ENCODE measurements around the gene TMEM269.

The TMEM269 gene, protein sequence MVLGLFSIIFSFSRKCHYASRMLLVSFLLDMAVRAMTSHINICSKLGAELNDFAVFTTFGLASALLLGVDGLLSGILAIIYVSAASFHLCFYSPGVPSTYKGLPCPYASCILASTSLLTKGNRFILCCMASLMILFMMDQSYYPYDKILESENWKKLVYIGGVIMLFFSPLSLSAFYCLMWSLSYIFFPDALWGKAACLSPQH

GRCh38 chr1:42784946-42785693, at the start of gene TMEM269:
Gene TMEM269, plus strand, starts transcription at chr1:42784991. Its CDS starts 4,903 bp downstream, at chr1:42789894.
- no peak for DNase-seq

GRCh38 chr1:42735056-42735455, 49.7 kb upstream of the TMEM269 start:
- DNase-seq, result no peak

GRCh38 chr1:42735477-42736105, 49.2 kb upstream of the TMEM269 start:
- no peak for DNase-seq

- DNase-seq, result no peak
Observed at GRCh38 chr1:42736152-42736551, 48.6 kb upstream of the TMEM269 start.

GRCh38 chr1:42736571-42737200, 48.1 kb upstream of the TMEM269 start:
- no peak for DNase-seq

- DNase-seq, result peak; percentile 90
Observed at GRCh38 chr1:42737257-42737656, 47.5 kb upstream of the TMEM269 start.

DNA sequence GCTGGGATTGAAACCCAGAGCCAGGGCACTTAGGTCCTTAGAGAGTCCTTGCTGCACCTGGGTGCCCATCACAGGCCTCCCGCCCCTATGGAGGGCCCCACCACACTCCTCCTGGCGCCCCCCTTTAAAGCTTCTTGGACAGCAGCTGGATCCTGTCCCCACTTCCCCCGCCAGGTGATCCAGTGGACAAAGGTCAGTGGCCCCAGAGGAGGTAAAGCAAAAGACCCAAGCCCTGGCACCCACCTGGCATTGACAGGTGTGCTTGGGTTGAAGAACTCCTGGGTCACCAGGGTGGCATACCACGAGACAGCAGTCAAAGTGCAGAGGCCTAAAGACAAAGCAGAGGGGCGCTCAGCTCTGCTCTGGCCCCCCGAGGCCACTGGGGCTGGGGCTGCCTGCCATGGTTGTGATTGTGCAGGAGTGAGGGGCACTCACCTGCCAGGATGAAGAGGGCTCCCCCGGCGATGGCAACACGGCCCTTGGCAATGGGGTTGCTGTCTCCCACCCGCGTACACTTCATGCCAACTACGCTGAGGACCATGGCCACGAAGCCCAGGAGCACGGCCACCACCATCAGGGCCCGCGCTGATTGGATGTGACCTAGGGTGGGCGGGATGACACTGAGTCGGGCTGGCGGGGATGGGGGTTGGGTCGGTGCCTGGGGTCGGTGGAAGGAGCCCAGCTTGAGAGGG, 46.7 kb upstream of the TMEM269 start:
- no peak for DNase-seq

GRCh38 chr1:42738678-42739226, 46.0 kb upstream of the TMEM269 start:
- DNase-seq, result no peak

DNA sequence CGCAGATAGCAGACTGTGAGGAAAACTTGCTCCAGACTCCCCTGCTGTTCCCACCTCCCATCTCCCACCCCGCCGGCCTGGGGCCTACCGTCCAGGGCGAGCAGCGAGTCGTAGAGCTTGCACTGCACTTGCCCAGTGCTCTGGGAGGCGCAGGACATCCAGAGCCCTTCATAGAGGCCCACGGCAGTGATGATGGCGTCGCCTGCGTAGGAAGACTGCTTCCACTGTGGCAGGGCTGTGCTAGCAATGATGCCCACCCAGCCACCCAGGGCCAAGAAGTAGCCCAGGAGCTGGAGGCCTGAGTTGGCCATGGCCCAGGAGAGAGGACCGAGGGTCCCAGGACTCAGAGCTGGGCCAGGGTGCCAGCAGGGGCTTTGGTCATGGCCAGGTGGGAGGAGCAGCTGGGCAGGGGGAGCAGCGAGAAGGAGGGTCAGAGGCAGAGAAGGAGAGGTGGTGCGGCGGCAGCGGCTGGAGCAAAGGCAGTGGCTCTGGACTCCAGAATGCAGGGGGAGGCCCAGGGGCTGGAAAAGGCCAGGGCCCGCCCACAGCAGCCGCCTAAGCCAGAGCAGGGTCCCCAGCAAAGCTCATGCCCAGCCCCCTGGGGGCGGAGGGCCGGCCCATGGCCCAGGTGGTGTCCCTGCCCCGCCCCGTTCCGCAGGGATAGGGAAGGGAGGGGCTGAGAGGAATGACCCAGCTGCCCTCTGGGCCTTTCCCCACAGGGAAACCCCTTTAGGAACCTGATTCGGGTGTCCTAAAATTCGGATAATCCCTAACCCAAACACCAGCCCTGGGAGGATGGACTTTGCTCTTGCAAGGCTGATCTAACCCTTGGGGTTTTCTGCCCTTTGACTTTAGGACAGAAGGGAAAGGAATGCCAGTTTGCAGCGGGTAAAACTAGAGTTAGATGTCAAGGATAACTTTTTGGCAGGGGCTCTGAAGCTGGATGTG, 44.8 kb upstream of the TMEM269 start, which contains the start of gene CLDN19:
Gene CLDN19, minus strand, starts transcription at position 484 of the 948 bp plus-strand sequence. Its CDS starts 173 bp downstream, at position 311.
- no peak for DNase-seq

GRCh38 chr1:42740851-42741580, 43.8 kb upstream of the TMEM269 start:
- DNase-seq, result no peak

DNA sequence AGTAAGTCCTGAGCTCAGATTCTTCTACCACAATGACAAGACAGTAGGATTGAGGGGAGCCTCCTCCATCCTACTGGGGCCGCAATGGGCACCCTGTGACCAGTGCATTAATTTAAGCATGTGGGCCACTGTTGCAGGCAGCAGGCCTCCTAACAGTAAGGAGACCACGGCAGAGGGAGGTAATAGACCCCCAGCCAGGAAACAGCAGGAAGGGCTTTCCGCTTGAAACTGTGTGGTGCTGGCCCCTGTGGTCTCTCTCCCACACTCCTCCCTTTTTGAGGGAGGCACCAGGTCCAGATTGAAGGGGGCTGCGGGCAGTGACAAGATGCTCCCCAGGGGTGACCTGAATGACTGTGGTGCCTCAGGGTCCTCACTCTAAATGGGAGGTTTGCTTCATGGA, 43.1 kb upstream of the TMEM269 start:
- no peak for DNase-seq

DNA sequence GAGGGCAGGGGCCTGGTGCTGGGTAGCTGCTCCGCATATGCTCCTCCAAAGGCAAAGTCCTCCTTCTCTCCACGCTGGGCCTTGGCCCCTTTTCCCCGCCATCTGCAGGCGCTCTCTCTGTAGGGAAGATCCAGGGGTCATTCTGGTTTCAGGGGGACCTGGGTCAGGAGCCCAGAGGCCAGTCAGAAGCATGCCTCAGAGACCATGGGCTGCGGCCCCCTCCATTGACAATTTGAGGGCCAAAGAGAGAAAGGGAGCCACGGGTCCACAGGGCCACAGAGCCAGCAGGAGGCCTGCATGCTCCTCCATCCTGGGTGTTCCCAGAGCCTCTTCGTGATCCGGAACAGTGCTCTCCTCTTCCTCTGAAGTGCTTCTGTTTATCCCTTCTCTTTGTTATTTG, 42.6 kb upstream of the TMEM269 start:
- DNase-seq, result no peak

DNA sequence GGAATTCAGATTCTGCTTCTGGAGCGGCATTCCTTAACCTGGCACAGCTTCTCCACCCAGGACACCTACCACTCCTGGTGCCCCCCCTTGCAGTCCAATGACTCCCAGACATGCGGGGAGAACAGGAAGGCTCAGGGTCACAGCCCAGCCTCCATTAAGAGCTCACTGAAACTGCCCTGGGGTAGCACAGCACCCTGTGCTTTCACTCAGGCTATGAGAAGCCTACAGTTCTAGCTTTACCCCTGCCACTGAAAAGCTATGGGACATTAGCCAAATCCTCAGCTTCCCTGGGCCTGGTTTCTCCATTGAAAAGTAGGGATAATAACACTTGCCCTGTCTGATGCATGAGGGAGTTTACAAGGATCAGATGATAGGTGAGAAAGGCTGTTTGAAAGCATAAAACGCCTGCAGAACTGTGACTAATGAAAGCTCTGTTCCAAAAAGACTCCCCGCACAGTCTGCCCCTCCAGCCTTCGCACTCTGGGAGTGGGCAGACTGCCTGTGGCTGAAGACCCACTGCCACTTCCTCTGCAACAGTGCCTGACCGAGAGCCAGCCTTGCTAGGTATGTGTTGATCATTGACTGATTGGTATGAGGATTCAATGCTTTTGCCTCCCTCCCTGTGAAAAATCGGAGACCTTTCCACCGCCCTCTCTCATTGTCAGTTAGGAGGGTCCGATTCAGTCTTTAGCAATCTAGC, 42.0 kb upstream of the TMEM269 start:
- DNase-seq, result no peak

DNA sequence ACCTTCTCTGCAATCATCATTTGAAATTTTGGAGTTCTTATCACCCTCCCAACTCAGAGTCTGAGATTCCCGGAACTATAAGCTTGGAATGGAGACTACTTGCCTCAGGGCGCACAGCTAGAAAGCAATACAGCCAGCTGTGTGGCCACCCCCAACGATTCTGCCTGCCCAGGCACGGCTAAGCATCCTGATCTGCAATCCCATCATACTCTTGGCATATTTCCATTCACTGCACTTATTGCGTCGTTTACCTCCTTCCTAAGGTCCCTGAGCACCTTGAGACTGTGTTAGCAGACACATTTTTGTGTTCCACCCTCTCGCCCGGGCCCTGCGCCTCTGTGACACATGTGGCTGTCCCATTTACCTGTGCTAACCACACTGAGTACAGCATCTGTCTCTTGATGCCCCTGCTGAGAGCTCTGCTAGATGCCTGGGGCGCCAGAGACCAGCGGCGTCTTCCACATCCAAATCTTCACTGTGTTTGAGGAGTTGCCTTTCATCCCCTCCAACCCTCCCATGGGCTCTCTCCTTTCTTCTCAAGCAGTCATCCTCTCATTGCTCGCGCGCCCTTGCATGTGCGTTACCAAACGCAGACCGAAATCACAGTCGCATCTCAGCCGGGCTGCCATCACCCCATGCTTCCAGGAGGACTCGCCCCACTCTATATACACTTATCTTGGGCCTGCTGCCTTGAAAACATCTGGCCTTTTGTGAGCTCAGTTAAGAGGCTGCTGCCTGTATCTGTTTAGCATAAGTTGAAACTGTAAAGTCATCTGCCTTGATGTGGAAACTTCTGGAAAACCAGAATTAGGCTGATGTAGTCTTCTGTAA, 41.3 kb upstream of the TMEM269 start:
- DNase-seq, result no peak

DNA sequence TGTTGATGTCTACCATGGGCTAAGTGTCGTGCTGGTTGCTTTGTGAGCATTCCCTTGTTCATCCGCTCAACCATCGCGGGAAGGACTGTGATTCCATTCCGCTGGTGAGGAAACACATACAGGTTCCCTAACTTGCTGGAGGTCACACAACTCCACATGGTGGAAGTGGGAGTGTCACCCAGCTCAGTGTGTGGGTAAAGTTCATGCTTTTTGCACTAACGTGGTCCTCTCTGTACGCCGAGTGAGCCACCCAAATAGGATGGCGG, 40.7 kb upstream of the TMEM269 start:
- DNase-seq, result no peak

DNA sequence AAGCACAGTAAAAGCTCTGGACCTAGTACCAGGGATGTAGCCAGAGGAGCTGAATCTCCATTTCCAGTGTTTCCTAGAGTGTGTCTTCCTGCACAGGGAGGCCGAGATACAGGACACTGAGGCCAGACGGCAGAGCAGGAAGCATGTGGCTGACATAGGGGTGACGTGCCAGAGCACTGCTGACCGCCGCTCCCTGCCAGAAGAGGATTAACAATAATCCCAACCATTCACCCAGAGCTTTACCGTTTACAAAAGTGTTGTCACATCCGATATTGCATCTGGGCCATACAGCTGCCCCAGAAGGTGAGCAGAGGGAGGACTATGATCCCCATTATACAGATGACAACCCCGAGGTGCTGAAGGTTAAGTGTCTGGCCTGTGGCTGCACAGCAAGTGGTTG, 38.9 kb upstream of the TMEM269 start:
- no peak for DNase-seq

- no peak for DNase-seq
Observed at GRCh38 chr1:42746436-42747105, 38.2 kb upstream of the TMEM269 start.

GRCh38 chr1:42747125-42747524, 37.7 kb upstream of the TMEM269 start:
- peak; percentile 7 for DNase-seq

DNA sequence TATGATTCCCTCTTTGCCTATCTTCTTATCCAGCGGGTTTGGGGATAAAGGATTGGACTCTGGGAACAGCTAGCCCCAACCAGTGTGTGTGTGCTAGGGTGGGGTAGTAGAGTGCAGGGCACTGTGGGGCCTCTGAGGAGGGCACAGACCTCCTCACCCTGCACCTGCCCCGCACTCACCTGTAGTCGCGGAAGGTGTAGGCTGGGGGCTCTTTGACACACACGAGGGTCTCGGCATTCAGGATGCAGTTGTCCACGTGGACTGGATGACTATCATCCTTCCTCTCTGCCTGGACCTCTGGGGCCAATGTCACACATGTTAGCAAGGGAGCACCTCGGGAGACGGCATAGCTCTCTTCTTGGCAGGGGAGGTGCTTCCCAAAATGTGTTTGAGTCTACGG, 36.8 kb upstream of the TMEM269 start:
- no peak for DNase-seq

All from NCI-H2029 treated with DMSO at 0.1 percent for 48 hours (cell line).